ENCODE results near the gene ADGRD2. TPM values are rescaled to one million over a fixed set of nuclear protein-coding genes. Genes with fewer than 3 reads are reported as not detected.

Gene ADGRD2
- total RNA-seq, 1 donor from 2014 or later: not detected

DNA sequence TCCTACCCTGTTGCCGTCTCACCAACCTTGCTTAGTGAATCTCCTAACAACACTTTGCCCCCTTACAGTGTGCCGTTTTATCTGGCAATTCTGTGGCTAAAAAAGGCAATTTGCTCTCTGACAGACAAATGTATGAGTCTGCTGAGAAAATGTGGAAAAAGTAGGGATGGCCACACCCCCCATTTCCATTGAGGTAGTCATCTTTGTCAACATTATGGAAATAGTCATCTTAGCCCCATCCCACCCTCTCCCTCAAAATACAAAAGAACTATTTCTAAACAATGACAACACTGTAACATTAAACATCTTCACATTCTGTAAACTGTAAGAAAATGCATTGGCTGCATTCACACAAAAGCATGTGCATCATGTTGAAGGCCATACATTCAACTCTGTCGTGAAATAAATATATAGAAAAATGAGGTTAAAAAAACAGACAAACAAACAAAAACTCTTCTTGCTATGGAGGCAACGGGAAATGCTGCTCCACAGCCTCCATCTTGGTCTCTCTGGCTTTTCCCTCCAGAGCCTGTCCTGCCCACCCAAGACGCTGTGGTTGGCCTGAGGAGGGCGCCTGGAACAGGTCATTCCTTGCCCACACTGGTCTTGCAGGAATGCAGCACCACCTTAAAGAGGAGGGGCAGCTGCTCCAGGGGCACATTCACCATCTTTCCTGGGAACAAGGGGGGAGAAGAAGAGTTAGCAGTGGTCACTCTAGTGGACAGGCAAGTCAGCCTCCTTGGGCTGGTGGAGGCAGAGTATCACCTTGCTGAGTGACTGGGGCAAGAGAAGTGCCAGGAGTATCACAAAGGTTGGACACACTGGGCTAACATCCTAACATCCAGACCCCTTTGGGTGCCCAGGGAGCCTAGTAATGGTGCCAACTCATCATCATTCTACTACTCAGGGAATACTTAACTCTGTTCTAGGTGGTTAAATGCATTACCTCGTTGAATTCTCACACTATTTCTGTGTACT lies 72.2 kb downstream of the ADGRD2 start:
- Histone ChIP-seq H3K4me3 (no peak overlapping the region), H3K9me3 (replicated peaks) (no peaks in the 10 kb centered on the region), H3K36me3 (no peaks in the 10 kb centered on the region), H3K27ac (replicated peaks) (no peak overlapping the region), H3K4me1 (no peaks in the 10 kb centered on the region), H3K27me3 (ENCODE audit: low read depth) (no peaks in the 10 kb centered on the region)
- no peak for DNase-seq
- intact Hi-C loops (cut with micrococcal nuclease): no loop called here
- no peak for TF ChIP-seq CTCF (IDR thresholded peaks at IDR 0.05; ENCODE audit: borderline replicate concordance)

GRCh38 chr9:124526174-124526573 lies 75.9 kb downstream of the ADGRD2 start:
- H3K4me1 ChIP-seq: no peaks in the 10 kb centered on the region
- H3K27ac ChIP-seq (replicated peaks): no peak overlapping the region
- H3K27me3 ChIP-seq (ENCODE audit: low read depth): no peaks in the 10 kb centered on the region
- TF ChIP-seq CTCF (IDR thresholded peaks at IDR 0.05; ENCODE audit: borderline replicate concordance): no peak
- intact Hi-C loops (cut with micrococcal nuclease): no loop called here
- H3K4me3 ChIP-seq: no peak overlapping the region
- H3K9me3 ChIP-seq (replicated peaks): no peaks in the 10 kb centered on the region
- H3K36me3 ChIP-seq: no peaks in the 10 kb centered on the region
- DNase-seq: no peak

- intact Hi-C loops (cut with micrococcal nuclease): no loop called here
- no peak for DNase-seq
- Histone ChIP-seq H3K27ac (replicated peaks) (no peak overlapping the region), H3K4me3 (no peak overlapping the region), H3K9me3 (replicated peaks) (no peaks in the 10 kb centered on the region), H3K27me3 (ENCODE audit: low read depth) (no peaks in the 10 kb centered on the region), H3K36me3 (no peaks in the 10 kb centered on the region), H3K4me1 (no peaks in the 10 kb centered on the region)
- no peak for TF ChIP-seq CTCF (IDR thresholded peaks at IDR 0.05; ENCODE audit: borderline replicate concordance)
These were observed 77.5 kb downstream of the ADGRD2 start for GRCh38 chr9:124527781-124528180.

Other genes with a start within 250 kb of the ADGRD2 start
- gene NEK6, start 192.5 kb upstream of the ADGRD2 start, total RNA-seq: 8.7 TPM
- 159 TPM for gene PSMB7, start 35.0 kb upstream of the ADGRD2 start, total RNA-seq
- gene NR5A1, start 56.9 kb downstream of the ADGRD2 start, total RNA-seq: not detected